Fibroblast of lung (primary cell): ENCODE measurements around the gene MAN2B2. TPM values are rescaled to one million over a fixed set of nuclear protein-coding genes. Genes with fewer than 3 reads are reported as not detected.
A peak's percentile ranks its signal among the peaks of the same experiment; 100 is the strongest.

Experiments
- DNase-seq, 2 donors: peaks; one replicate each; pipeline versions ENCODE4 v3.0.0 to v3.0.0-alpha.2; 2010; ENCODE audit warnings: low read depth in 2 of 2
- H2AFZ ChIP-seq: 2 replicates; pipeline ENCODE4 v1.5.1; 2012; ENCODE audit warnings: low read length, control low read depth, inconsistent platforms
- H3K27ac ChIP-seq: 2 replicates; pipeline ENCODE4 v1.5.1; 2011; ENCODE audit warnings: low read length, control low read depth; ENCODE audit not compliant: insufficient read depth
- H3K27me3 ChIP-seq: 2 replicates; pipeline ENCODE4 v1.5.1; 2011; ENCODE audit warnings: mild to moderate bottlenecking, low read length; ENCODE audit not compliant: control insufficient read depth, insufficient read depth
- H3K36me3 ChIP-seq: 2 replicates; pipeline ENCODE4 v1.5.1; 2011; ENCODE audit warnings: low read length; ENCODE audit not compliant: control insufficient read depth, insufficient read depth
- H3K4me1 ChIP-seq: 2 replicates; pipeline ENCODE4 v1.5.1; 2011; ENCODE audit warnings: low read length; ENCODE audit not compliant: control insufficient read depth, insufficient read depth; ENCODE audit errors: extremely low read depth
- H3K4me2 ChIP-seq: 2 replicates; pipeline ENCODE4 v1.5.1; 2011; ENCODE audit warnings: low read length, control low read depth; ENCODE audit not compliant: insufficient read depth; ENCODE audit errors: extremely low read depth
- H3K4me3 ChIP-seq, 4 experiments: fragments of 200-600 bp in 1 of 4; sonication (generic) in 1 of 4; replicated peaks in 1 of 4; 2 replicates each; pipeline ENCODE4 v1.5.1; 2011 to 2016; ENCODE audit warnings: low read length in 4 of 4, low read depth in 3 of 4, mild to moderate bottlenecking in 3 of 4, control low read depth in 2 of 4, inconsistent platforms in 1 of 4, mixed read lengths in 1 of 4; ENCODE audit not compliant: insufficient read depth in 1 of 4; ENCODE audit errors: control extremely low read depth in 1 of 4
- H3K79me2 ChIP-seq: 2 replicates; pipeline ENCODE4 v1.5.1; 2012; ENCODE audit warnings: mild to moderate bottlenecking, low read length, inconsistent platforms; ENCODE audit not compliant: control insufficient read depth, insufficient read depth
- H3K9ac ChIP-seq: 2 replicates; pipeline ENCODE4 v1.5.1; 2011; ENCODE audit warnings: mild to moderate bottlenecking, low read length, control low read depth; ENCODE audit not compliant: insufficient read depth
- H3K9me3 ChIP-seq: 2 replicates; pipeline ENCODE4 v1.5.1; 2012; ENCODE audit warnings: low read depth, low read length; ENCODE audit not compliant: control insufficient read depth, insufficient read depth
- H4K20me1 ChIP-seq: 2 replicates; pipeline ENCODE4 v1.5.1; 2011; ENCODE audit warnings: low read length; ENCODE audit not compliant: control insufficient read depth, insufficient read depth; ENCODE audit errors: extremely low read depth
- CTCF ChIP-seq, 2 donors: IDR thresholded peaks in 1 of 2; conservative IDR thresholded peaks in 1 of 2; 1 replicate in 1 of 2; 2 replicates in 1 of 2; pipeline ENCODE4 v1.5.1; 2011 to 2012; ENCODE audit warnings: low read length in 2 of 2, control low read depth in 1 of 2, inconsistent platforms in 1 of 2, low read depth in 1 of 2, mild to moderate bottlenecking in 1 of 2
- EZH2 ChIP-seq: IDR thresholded peaks from 2 replicates; pipeline ENCODE4 v1.5.1; 2012; ENCODE audit warnings: low read length, control low read depth, mild to moderate bottlenecking; ENCODE audit errors: missing control alignments
- polyA plus RNA-seq, 2 donors: library from polyadenylated mRNA; depleted of rRNA in 1 of 2; stranded (reverse) in 1 of 2; unstranded in 1 of 2; fragments of >200 nt; gene quantifications; 2 replicates each; pipeline ENCODE4 v1.2.1, GENCODE V29; 2011 to 2012; ENCODE audit warnings: missing spikeins in 1 of 2
- total RNA-seq: library from RNA; depleted of rRNA; stranded (reverse); fragments of >200 nt; gene quantifications from 2 replicates; pipeline ENCODE4 v1.2.1, GENCODE V29; 2014

The MAN2B2 gene
- total and polyA plus RNA-seq, 2 donors (not counting 1 experiment from before 2014, with no cell fraction given): 19.0 to 27.2 TPM

DNA sequence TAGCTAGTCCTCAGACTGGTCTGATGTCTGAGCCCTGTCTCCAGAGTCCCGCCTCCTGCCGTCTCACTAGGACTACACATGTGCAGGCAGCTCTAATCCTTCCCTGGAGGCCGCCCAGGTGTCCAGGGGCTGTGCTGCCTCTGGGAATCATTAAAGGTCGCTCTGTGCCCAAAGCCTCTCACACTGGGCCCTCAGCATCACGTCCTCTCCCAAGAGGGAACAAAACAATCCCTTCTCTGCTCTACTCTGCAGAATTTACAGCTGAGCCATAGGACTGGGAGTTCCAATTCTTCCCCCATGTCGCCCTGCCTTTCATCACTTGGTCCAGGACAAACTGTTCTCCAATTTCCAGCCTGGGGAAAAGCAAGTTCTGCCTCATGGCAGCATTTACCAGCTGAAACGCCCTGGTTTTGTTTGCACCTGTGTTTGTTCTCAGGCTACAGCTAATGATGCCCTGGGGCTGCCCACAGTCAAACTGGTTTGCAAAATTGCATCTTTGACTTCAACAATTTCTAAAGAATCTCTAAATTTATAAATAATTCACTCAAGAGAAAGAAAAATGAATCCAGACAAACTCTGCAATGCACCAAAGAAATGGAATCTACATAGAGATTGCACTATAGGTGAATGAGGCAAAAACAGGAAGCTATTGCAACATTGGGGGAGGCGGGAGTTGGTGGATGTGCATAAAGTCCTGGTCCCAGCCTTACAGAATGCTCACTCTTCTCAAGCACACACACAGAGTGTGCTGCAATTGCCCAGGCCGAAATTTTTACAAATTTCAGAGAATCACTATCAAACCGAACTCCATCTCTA, 58.3 kb downstream of the MAN2B2 start:
- Histone ChIP-seq H3K9ac (no peak overlapping the region), H3K27ac (no peak overlapping the region), H3K9me3 (no peaks in the 10 kb centered on the region), H3K36me3 (no peaks in the 10 kb centered on the region), H2AFZ (no peak overlapping the region), H3K27me3 (no peaks in the 10 kb centered on the region), H3K4me2 (no peak overlapping the region), H3K79me2 (no peaks in the 10 kb centered on the region), H4K20me1 (no peaks in the 10 kb centered on the region), H3K4me3 (no peak overlapping the region), H3K4me1 (no peaks in the 10 kb centered on the region)
- DNase-seq: peak in 1 of 2 donors; percentile 32
- no peak for TF ChIP-seq EZH2
- TF ChIP-seq CTCF (conservative IDR thresholded peaks at IDR 0.05 in 1 of 2, IDR thresholded peaks at IDR 0.05 in 1 of 2; ENCODE audit: low read depth in 1 of 2, low read length in 2 of 2): no peak

- H3K27ac ChIP-seq: no peak overlapping the region
- H3K4me1 ChIP-seq: no peaks in the 10 kb centered on the region
- H3K79me2 ChIP-seq: no peaks in the 10 kb centered on the region
- no peak for TF ChIP-seq CTCF (conservative IDR thresholded peaks at IDR 0.05 in 1 of 2, IDR thresholded peaks at IDR 0.05 in 1 of 2; ENCODE audit: low read depth in 1 of 2, low read length in 2 of 2)
- no peak for TF ChIP-seq EZH2
- H3K36me3 ChIP-seq: no peaks in the 10 kb centered on the region
- no peak overlapping the region for H3K4me3 ChIP-seq
- H3K27me3 ChIP-seq: no peaks in the 10 kb centered on the region
- H4K20me1 ChIP-seq: no peaks in the 10 kb centered on the region
- no peaks in the 10 kb centered on the region for H3K9me3 ChIP-seq
- no peak overlapping the region for H3K4me2 ChIP-seq
- DNase-seq: no peak
- H3K9ac ChIP-seq: no peak overlapping the region
- H2AFZ ChIP-seq: no peak overlapping the region
Measured at GRCh38 chr4:6634746-6635145, 59.8 kb downstream of the MAN2B2 start.

DNA sequence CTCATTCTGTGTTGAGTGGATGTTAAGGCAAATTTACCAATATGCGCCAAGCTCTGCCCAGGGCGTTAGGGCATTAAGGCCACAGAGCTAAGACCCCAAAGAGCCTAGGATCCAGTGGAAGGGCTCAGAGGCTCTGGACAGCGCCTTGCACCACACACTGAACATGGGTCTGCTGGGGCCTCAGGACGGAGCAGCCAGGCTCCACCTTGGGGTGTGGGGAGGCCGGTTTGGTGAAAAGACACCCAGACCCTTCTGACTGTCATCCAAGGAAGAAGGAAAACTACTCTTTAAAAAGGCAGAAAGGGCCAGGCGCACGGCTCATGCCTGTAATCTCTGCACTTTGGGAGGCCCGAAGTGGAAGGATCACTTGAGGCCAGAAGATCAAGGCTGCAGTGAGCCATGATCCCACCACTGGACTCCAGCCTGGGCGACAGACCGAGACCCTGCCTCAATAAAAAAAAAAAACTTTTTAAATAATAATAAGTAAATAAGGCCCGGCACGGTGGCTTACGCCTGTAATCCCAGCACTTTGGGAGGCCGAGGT, 64.2 kb downstream of the MAN2B2 start:
- H3K79me2 ChIP-seq: peaks cover 26% of the 10 kb centered on the region
- no peaks in the 10 kb centered on the region for H4K20me1 ChIP-seq
- TF ChIP-seq CTCF (conservative IDR thresholded peaks at IDR 0.05 in 1 of 2, IDR thresholded peaks at IDR 0.05 in 1 of 2; ENCODE audit: low read depth in 1 of 2, low read length in 2 of 2): no peak
- no peak for TF ChIP-seq EZH2
- H3K9ac ChIP-seq: no peak overlapping the region
- peaks cover 7% of the 10 kb centered on the region for H3K4me1 ChIP-seq
- no peak overlapping the region for H2AFZ ChIP-seq
- DNase-seq: no peak
- H3K36me3 ChIP-seq: peaks cover 1% of the 10 kb centered on the region
- H3K27me3 ChIP-seq: no peaks in the 10 kb centered on the region
- no peak overlapping the region for H3K4me3 ChIP-seq
- no peak overlapping the region for H3K4me2 ChIP-seq
- no peak overlapping the region for H3K27ac ChIP-seq
- no peaks in the 10 kb centered on the region for H3K9me3 ChIP-seq
